IMR-90 (cell line): ENCODE data around the gene RHOT1. TPM values are rescaled to one million over a fixed set of nuclear protein-coding genes. Genes with fewer than 3 reads are reported as not detected.

ENCODE experiments used
- ATAC-seq: fragments of 200-7000 bp; cut with Tn5 transposase; 2 replicates; pipeline ENCODE4 v1.9.1; 2020; ENCODE audit warnings: low read depth, mild to moderate bottlenecking, moderate library complexity
- BruUV-seq: library from RNA; stranded (reverse); fragments of 400-500 nt; replicated peaks from 2 replicates; lab custom pipeline; 2021; lab: Mats Ljungman, UMichigan
- CTCF ChIA-PET: fragments of 300-600 bp; formaldehyde crosslinking; extraction: SDS; loops from one replicate; lab custom pipeline; 2021; ENCODE audit warnings: antibody characterized with exemption; lab: Yijun Ruan, JAX
- POLR2A ChIA-PET: fragments of 300-600 bp; sonication (Branson Sonifier 250); formaldehyde crosslinking; loops from one replicate; lab custom pipeline; 2022; ENCODE audit warnings: antibody characterized with exemption; ENCODE audit not compliant: unreplicated experiment; lab: Charles Lee
- DNase-seq: peaks from one replicate; pipeline ENCODE4 v3.0.0; 2013
- H2AFZ ChIP-seq: replicated peaks from 2 replicates; pipeline ENCODE3; 2013; ENCODE audit warnings: low read length, mild to moderate bottlenecking; ENCODE audit not compliant: poor library complexity
- H2AK5ac ChIP-seq: 2 replicates; pipeline ENCODE4 v1.6.1; 2013; ENCODE audit warnings: low read depth, low read length, inconsistent platforms
- H2AK9ac ChIP-seq: replicated peaks from 2 replicates; pipeline ENCODE3; 2013; ENCODE audit warnings: mild to moderate bottlenecking, low read depth, low read length, moderate library complexity; ENCODE audit not compliant: poor library complexity
- H2BK120ac ChIP-seq: 2 replicates; pipeline ENCODE4 v1.6.1; 2013; ENCODE audit warnings: low read depth, low read length, inconsistent platforms
- H2BK15ac ChIP-seq: 3 replicates; pipeline ENCODE4 v1.6.1; 2013; ENCODE audit warnings: low read depth, low read length, inconsistent platforms
- H2BK20ac ChIP-seq: 2 replicates; pipeline ENCODE4 v1.6.1; 2013; ENCODE audit warnings: low read depth, mild to moderate bottlenecking, inconsistent platforms, low read length, moderate library complexity
- H2BK5ac ChIP-seq: 2 replicates; pipeline ENCODE4 v1.6.1; 2013; ENCODE audit warnings: mild to moderate bottlenecking, low read depth, low read length, inconsistent platforms; ENCODE audit not compliant: poor library complexity, severe bottlenecking
- H3K14ac ChIP-seq: replicated peaks from 2 replicates; pipeline ENCODE4 v1.6.1; 2013; ENCODE audit warnings: low read depth, low read length, inconsistent platforms
- H3K18ac ChIP-seq: 2 replicates; pipeline ENCODE4 v1.6.1; 2013; ENCODE audit warnings: low read depth, low read length, control low read depth
- H3K23ac ChIP-seq: 2 replicates; pipeline ENCODE4 v1.6.1; 2013; ENCODE audit warnings: low read depth, low read length, inconsistent platforms
- H3K27ac ChIP-seq: 2 replicates; pipeline ENCODE4 v1.5.1; 2013; ENCODE audit warnings: mild to moderate bottlenecking, control low read depth, low read length; ENCODE audit not compliant: insufficient read depth
- H3K27me3 ChIP-seq: 2 replicates; pipeline ENCODE4 v1.6.1; 2013; ENCODE audit warnings: low read length; ENCODE audit not compliant: control insufficient read depth, insufficient read depth
- H3K36me3 ChIP-seq: 2 replicates; pipeline ENCODE4 v1.6.1; 2013; ENCODE audit warnings: low read length, mixed read lengths; ENCODE audit not compliant: control insufficient read depth, insufficient read depth
- H3K4ac ChIP-seq: 2 replicates; pipeline ENCODE4 v1.6.1; 2013; ENCODE audit warnings: low read depth, low read length, inconsistent platforms
- H3K4me1 ChIP-seq: 2 replicates; pipeline ENCODE4 v1.6.1; 2013; ENCODE audit warnings: low read length, mixed read lengths; ENCODE audit not compliant: control insufficient read depth, insufficient read depth
- H3K4me2 ChIP-seq: 2 replicates; pipeline ENCODE4 v1.6.1; 2013; ENCODE audit warnings: low read depth, mild to moderate bottlenecking, control low read depth, low read length, moderate library complexity
- H3K4me3 ChIP-seq: 2 replicates; pipeline ENCODE4 v1.5.1; 2013; ENCODE audit warnings: low read depth, mild to moderate bottlenecking, control low read depth, low read length, moderate library complexity; ENCODE audit not compliant: insufficient read depth
- H3K56ac ChIP-seq: 2 replicates; pipeline ENCODE4 v1.6.1; 2013; ENCODE audit warnings: low read length, inconsistent platforms; ENCODE audit not compliant: insufficient read depth; ENCODE audit errors: extremely low read depth
- H3K79me1 ChIP-seq, 2 experiments: 2 replicates each; pipeline ENCODE4 v1.6.1; 2013; ENCODE audit warnings: low read length in 2 of 2, inconsistent platforms in 1 of 2, low read depth in 1 of 2
- H3K9ac ChIP-seq: 2 replicates; pipeline ENCODE4 v1.6.1; 2013; ENCODE audit warnings: low read depth, low read length, control low read depth
- H3K9me1 ChIP-seq: 2 replicates; pipeline ENCODE4 v1.6.1; 2013; ENCODE audit warnings: low read length, inconsistent platforms; ENCODE audit not compliant: insufficient read depth
- H3K9me3 ChIP-seq: 2 replicates; pipeline ENCODE4 v1.6.1; 2013; ENCODE audit warnings: low read length; ENCODE audit not compliant: control insufficient read depth, insufficient read depth
- H4K20me1 ChIP-seq: 2 replicates; pipeline ENCODE4 v1.6.1; 2013; ENCODE audit warnings: low read length, inconsistent platforms; ENCODE audit not compliant: insufficient read depth
- H4K5ac ChIP-seq: 2 replicates; pipeline ENCODE4 v1.6.1; 2013; ENCODE audit warnings: mild to moderate bottlenecking, low read depth, low read length, control low read depth
- H4K8ac ChIP-seq, 2 experiments: 2 replicates each; pipeline ENCODE4 v1.6.1; 2013; ENCODE audit warnings: low read depth in 2 of 2, low read length in 2 of 2, control low read depth in 1 of 2, inconsistent platforms in 1 of 2
- H4K91ac ChIP-seq: 2 replicates; pipeline ENCODE4 v1.6.1; 2013; ENCODE audit warnings: low read depth, low read length, inconsistent platforms; ENCODE audit not compliant: insufficient read depth
- BHLHE40 ChIP-seq: fragments of 150-350 bp; IDR thresholded peaks from 2 replicates; pipeline ENCODE4 v1.6.1; 2016; ENCODE audit warnings: mild to moderate bottlenecking, low read depth, low read length
- CEBPB ChIP-seq: IDR thresholded peaks from 2 replicates; pipeline ENCODE4 v1.6.1; 2012; ENCODE audit warnings: low read depth, low read length, improper control_type of control experiment
- CHD1 ChIP-seq: IDR thresholded peaks from 2 replicates; pipeline ENCODE4 v1.6.1; 2012; ENCODE audit warnings: low read depth, low read length, improper control_type of control experiment
- ELK1 ChIP-seq: fragments of 150-350 bp; IDR thresholded peaks from 2 replicates; pipeline ENCODE4 v1.6.1; 2016; ENCODE audit warnings: low read depth, mild to moderate bottlenecking, low read length, moderate library complexity, borderline replicate concordance
- FOS ChIP-seq: fragments of 150-350 bp; IDR thresholded peaks from 2 replicates; pipeline ENCODE4 v1.6.1; 2016; ENCODE audit warnings: low read depth, low read length
- MAFK ChIP-seq: IDR thresholded peaks from 2 replicates; pipeline ENCODE4 v1.6.1; 2012; ENCODE audit warnings: low read depth, low read length, improper control_type of control experiment
- MAZ ChIP-seq: IDR thresholded peaks from 2 replicates; pipeline ENCODE4 v1.6.1; 2012; ENCODE audit warnings: low read depth, mild to moderate bottlenecking, low read length, improper control_type of control experiment, moderate library complexity, borderline replicate concordance
- MXI1 ChIP-seq: IDR thresholded peaks from 2 replicates; pipeline ENCODE4 v1.6.1; 2012; ENCODE audit warnings: low read depth, mild to moderate bottlenecking, low read length, moderate library complexity, borderline replicate concordance
- NFE2L2 ChIP-seq: fragments of 150-350 bp; IDR thresholded peaks from 2 replicates; pipeline ENCODE4 v1.6.1; 2016; ENCODE audit warnings: low read depth, mild to moderate bottlenecking, low read length
- POLR2A ChIP-seq: IDR thresholded peaks from 2 replicates; pipeline ENCODE4 v1.6.1; 2012; ENCODE audit warnings: mild to moderate bottlenecking, low read depth, low read length
- RAD21 ChIP-seq: IDR thresholded peaks from 2 replicates; pipeline ENCODE4 v1.6.1; 2012; ENCODE audit warnings: low read length, improper control_type of control experiment
- RCOR1 ChIP-seq: IDR thresholded peaks from 2 replicates; pipeline ENCODE4 v1.6.1; 2012; ENCODE audit warnings: mild to moderate bottlenecking, low read length, improper control_type of control experiment; ENCODE audit not compliant: insufficient replicate concordance
- RFX5 ChIP-seq: IDR thresholded peaks from 2 replicates; pipeline ENCODE4 v1.8.0; 2012; ENCODE audit warnings: low read depth, mild to moderate bottlenecking, low read length, moderate library complexity
- SMC3 ChIP-seq: fragments of 150-350 bp; IDR thresholded peaks from 2 replicates; pipeline ENCODE4 v1.6.1; 2016; ENCODE audit warnings: low read depth, mild to moderate bottlenecking, antibody characterized with exemption, low read length, moderate library complexity
- WGBS, 2 experiments: methylation state at CpG; one replicate each; pipeline versions ENCODE4 v1.1.5 to v1.1.7; 2013; ENCODE audit warnings: missing lambda C conversion rate in 2 of 2; ENCODE audit not compliant: insufficient read length in 1 of 2; ENCODE audit errors: extremely low coverage in 2 of 2; 5-methylcytosine and 5-hydroxymethylcytosine counted together
- dilution Hi-C: fragments of 300-500 bp; cut with HindIII; formaldehyde crosslinking; loops from one replicate; pipeline ENCODE4 v1.14.3; 2018; ENCODE audit warnings: low sequenced_read_pairs; ENCODE audit not compliant: unreplicated experiment
- in situ Hi-C: fragments of 300-500 bp; cut with MboI; formaldehyde crosslinking; loops from 3 replicates; pipeline ENCODE4 v1.14.3; 2019; ENCODE audit warnings: low sequenced_read_pairs, inconsistent platforms, mixed read lengths
- intact Hi-C: fragments of 100-400 bp; cut with micrococcal nuclease; formaldehyde crosslinking; loops from 2 replicates; pipeline ENCODE4 v1.10.0; 2022
- polyA plus RNA-seq, 3 experiments: library from polyadenylated mRNA; depleted of rRNA; stranded (reverse); fragments of >200 nt; gene quantifications; 2 replicates each; pipeline ENCODE4 v1.2.3, GENCODE V29; 2012; ENCODE audit warnings: low replicate concordance in 1 of 3
- total RNA-seq: library from RNA; depleted of rRNA; stranded (reverse); fragments of >200 nt; gene quantifications from 2 replicates; pipeline ENCODE4 v1.2.3, GENCODE V29; 2012
- TF ChIP-seq, protein P1 (sequence below): conservative IDR thresholded peaks from 2 replicates; pipeline ENCODE4 v1.5.1; 2012; ENCODE audit warnings: mild to moderate bottlenecking, low read depth, low read length, improper control_type of control experiment
- TF ChIP-seq, protein P2 (sequence below): fragments of 150-350 bp; IDR thresholded peaks from 2 replicates; pipeline ENCODE4 v1.6.1; 2017; ENCODE audit warnings: mild to moderate bottlenecking, antibody characterized with exemption, low read length, low read depth

RHOT1 gene
- total and polyA plus RNA-seq, 2 of the 4 experiments (the other 2 are of a cell fraction): 27.4 to 27.6 TPM

GRCh38 chr17:32120716-32121115, 21.6 kb upstream of the RHOT1 start:
- no peak overlapping the region for H3K9ac ChIP-seq
- H3K56ac ChIP-seq: no peak overlapping the region
- no peak overlapping the region for H2AFZ ChIP-seq
- no peaks in the 10 kb centered on the region for H3K4me1 ChIP-seq
- no peak overlapping the region for H2AK9ac ChIP-seq
- dilution Hi-C loops: no loop called here
- peaks cover 2% of the 10 kb centered on the region; the same call in 1 of the 2 replicates for H3K9me1 ChIP-seq
- H3K14ac ChIP-seq: no peak overlapping the region
- H3K79me1 ChIP-seq: no peaks in the 10 kb centered on the region
- TF ChIP-seq SMC3 (no peak), CEBPB (no peak), POLR2A (no peak), RCOR1 (no peak), ELK1 (no peak), RFX5 (no peak), MAFK (no peak), BHLHE40 (no peak), MAZ (no peak), FOS (no peak), CHD1 (no peak), RAD21 (no peak), MXI1 (no peak), NFE2L2 (no peak)
- TF ChIP-seq, protein P1, sequence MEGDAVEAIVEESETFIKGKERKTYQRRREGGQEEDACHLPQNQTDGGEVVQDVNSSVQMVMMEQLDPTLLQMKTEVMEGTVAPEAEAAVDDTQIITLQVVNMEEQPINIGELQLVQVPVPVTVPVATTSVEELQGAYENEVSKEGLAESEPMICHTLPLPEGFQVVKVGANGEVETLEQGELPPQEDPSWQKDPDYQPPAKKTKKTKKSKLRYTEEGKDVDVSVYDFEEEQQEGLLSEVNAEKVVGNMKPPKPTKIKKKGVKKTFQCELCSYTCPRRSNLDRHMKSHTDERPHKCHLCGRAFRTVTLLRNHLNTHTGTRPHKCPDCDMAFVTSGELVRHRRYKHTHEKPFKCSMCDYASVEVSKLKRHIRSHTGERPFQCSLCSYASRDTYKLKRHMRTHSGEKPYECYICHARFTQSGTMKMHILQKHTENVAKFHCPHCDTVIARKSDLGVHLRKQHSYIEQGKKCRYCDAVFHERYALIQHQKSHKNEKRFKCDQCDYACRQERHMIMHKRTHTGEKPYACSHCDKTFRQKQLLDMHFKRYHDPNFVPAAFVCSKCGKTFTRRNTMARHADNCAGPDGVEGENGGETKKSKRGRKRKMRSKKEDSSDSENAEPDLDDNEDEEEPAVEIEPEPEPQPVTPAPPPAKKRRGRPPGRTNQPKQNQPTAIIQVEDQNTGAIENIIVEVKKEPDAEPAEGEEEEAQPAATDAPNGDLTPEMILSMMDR: no peak
- TF ChIP-seq, protein P2, sequence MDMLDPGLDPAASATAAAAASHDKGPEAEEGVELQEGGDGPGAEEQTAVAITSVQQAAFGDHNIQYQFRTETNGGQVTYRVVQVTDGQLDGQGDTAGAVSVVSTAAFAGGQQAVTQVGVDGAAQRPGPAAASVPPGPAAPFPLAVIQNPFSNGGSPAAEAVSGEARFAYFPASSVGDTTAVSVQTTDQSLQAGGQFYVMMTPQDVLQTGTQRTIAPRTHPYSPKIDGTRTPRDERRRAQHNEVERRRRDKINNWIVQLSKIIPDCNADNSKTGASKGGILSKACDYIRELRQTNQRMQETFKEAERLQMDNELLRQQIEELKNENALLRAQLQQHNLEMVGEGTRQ: no peak
- H2BK15ac ChIP-seq: no peak overlapping the region
- no peak overlapping the region for H2BK120ac ChIP-seq
- no peaks in the 10 kb centered on the region for H3K36me3 ChIP-seq
- ATAC-seq (no peak), DNase-seq (no peak)
- no TSS peak for BruUV-seq
- H4K20me1 ChIP-seq: no peaks in the 10 kb centered on the region
- intact Hi-C loops: no loop called here
- H4K8ac ChIP-seq: no peak overlapping the region
- H3K4ac ChIP-seq: no peak overlapping the region
- H4K91ac ChIP-seq: no peak overlapping the region
- no peak overlapping the region for H3K4me2 ChIP-seq
- CTCF ChIA-PET: no interaction called here
- H3K27me3 ChIP-seq: peaks cover 27% of the 10 kb centered on the region
- H2AK5ac ChIP-seq: no peak overlapping the region
- H3K27ac ChIP-seq: no peak overlapping the region
- H2BK5ac ChIP-seq: no peak overlapping the region
- no peak overlapping the region for H3K23ac ChIP-seq
- POLR2A ChIA-PET: no interaction called here
- no peaks in the 10 kb centered on the region for H3K9me3 ChIP-seq
- no peak overlapping the region for H2BK20ac ChIP-seq
- no peak overlapping the region for H3K4me3 ChIP-seq
- in situ Hi-C loops: no loop called here
- 100% methylated on average over 1 of the region's 3 CpGs; no CpG with 5 or more reads in 1 of the 2 experiments for WGBS, 2 experiments
- no peak overlapping the region for H3K18ac ChIP-seq
- H4K5ac ChIP-seq: no peak overlapping the region
